GM18526 (cell line): ENCODE results near the gene EIF4A3.

ENCODE experiments used
- POLR2A ChIP-seq: IDR thresholded peaks from 3 replicates; pipeline ENCODE4 v1.6.1; 2011; ENCODE audit not compliant: insufficient read length; ENCODE audit errors: extremely low read depth

Gene EIF4A3

GRCh38 chr17:80126449-80126715, 20.5 kb downstream of the EIF4A3 start:
- no peak for TF ChIP-seq POLR2A

- no peak for TF ChIP-seq POLR2A
These were observed 21.1 kb downstream of the EIF4A3 start for GRCh38 chr17:80125656-80126448.

- TF ChIP-seq POLR2A, result no peak
These were observed 22.5 kb downstream of the EIF4A3 start for GRCh38 chr17:80124351-80124981.

GRCh38 chr17:80123791-80124190, 23.1 kb downstream of the EIF4A3 start:
- TF ChIP-seq POLR2A, result no peak

- no peak for TF ChIP-seq POLR2A
These were observed 23.9 kb downstream of the EIF4A3 start for GRCh38 chr17:80122926-80123505.

GRCh38 chr17:80122026-80122575, 24.8 kb downstream of the EIF4A3 start:
- no peak for TF ChIP-seq POLR2A

- TF ChIP-seq POLR2A, result no peak
These were observed 27.1 kb downstream of the EIF4A3 start for GRCh38 chr17:80119839-80120238.

- no peak for TF ChIP-seq POLR2A
These were observed 27.6 kb downstream of the EIF4A3 start for GRCh38 chr17:80119271-80119791.

- no peak for TF ChIP-seq POLR2A
These were observed 28.2 kb downstream of the EIF4A3 start for GRCh38 chr17:80118601-80119270.

GRCh38 chr17:80117491-80118401, 29.2 kb downstream of the EIF4A3 start:
- TF ChIP-seq POLR2A, result no peak

- no peak for TF ChIP-seq POLR2A
These were observed 30.0 kb downstream of the EIF4A3 start for GRCh38 chr17:80116921-80117380.

- TF ChIP-seq POLR2A, result no peak
These were observed 30.5 kb downstream of the EIF4A3 start for GRCh38 chr17:80116276-80116920.

GRCh38 chr17:80115159-80115558, 31.8 kb downstream of the EIF4A3 start:
- no peak for TF ChIP-seq POLR2A

GRCh38 chr17:80114758-80115157, 32.2 kb downstream of the EIF4A3 start:
- TF ChIP-seq POLR2A, result no peak
